ENCODE data around the gene HOXB3.

The HOXB3 gene

DNA sequence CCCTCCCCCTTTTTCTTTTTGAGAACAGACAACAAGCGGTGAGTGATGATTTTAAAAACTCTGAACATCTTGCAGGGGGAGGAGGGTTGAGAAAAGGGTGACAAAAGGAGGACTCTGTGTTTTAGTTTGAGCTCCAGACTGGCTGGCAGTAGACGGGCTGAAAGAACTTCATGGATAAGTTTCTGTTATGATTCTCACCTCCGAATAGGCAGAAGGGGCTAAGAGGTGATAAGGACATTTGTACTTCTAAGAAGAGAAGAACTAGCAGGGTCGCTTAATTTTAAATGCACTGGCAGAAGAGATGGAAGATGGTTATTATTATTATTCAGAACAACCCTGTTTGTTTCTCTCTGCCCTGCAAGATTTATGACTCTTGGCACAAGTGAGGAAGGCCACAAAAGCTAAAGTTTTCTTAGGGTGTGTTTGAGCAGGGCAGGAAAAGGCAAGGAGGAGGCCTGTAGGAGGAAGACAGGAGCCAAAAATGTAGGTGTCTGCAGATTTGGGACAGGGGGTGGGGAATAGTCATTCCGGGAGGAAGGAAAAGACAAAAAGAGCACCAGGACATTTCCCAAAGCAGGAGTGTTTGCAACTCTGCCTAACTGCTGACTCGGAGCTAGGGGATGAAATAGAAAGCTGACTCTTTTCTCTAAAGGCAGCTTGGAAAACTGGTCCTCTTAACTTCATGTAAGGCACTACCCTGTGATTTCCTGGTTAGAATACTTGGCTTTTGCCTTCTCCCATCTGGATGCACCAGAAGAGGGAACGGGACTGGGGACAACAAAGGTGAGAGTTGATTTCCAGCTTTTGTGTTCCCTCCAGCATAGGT lies 33.3 kb downstream of the HOXB3 start (continued):
- TF ChIP-seq ZBTB17 (tag by site-specific recombination; IDR thresholded peaks at IDR 0.05) (peak; percentile 41), ZNF239 (tag by site-specific recombination; IDR thresholded peaks at IDR 0.05) (no peak), ZBTB20 (tag by site-specific recombination; IDR thresholded peaks at IDR 0.05) (peak; percentile 83), ZNF792 (tag by site-specific recombination; IDR thresholded peaks at IDR 0.05) (no peak), ZNF366 (tag by site-specific recombination; conservative IDR thresholded peaks at IDR 0.05) (peak; percentile 57; the same call in 1 of the 2 replicates), ZNF76 (tag by site-specific recombination; IDR thresholded peaks at IDR 0.05; ENCODE audit: borderline replicate concordance, low read depth) (no peak)
- TF ChIP-seq, protein P1, sequence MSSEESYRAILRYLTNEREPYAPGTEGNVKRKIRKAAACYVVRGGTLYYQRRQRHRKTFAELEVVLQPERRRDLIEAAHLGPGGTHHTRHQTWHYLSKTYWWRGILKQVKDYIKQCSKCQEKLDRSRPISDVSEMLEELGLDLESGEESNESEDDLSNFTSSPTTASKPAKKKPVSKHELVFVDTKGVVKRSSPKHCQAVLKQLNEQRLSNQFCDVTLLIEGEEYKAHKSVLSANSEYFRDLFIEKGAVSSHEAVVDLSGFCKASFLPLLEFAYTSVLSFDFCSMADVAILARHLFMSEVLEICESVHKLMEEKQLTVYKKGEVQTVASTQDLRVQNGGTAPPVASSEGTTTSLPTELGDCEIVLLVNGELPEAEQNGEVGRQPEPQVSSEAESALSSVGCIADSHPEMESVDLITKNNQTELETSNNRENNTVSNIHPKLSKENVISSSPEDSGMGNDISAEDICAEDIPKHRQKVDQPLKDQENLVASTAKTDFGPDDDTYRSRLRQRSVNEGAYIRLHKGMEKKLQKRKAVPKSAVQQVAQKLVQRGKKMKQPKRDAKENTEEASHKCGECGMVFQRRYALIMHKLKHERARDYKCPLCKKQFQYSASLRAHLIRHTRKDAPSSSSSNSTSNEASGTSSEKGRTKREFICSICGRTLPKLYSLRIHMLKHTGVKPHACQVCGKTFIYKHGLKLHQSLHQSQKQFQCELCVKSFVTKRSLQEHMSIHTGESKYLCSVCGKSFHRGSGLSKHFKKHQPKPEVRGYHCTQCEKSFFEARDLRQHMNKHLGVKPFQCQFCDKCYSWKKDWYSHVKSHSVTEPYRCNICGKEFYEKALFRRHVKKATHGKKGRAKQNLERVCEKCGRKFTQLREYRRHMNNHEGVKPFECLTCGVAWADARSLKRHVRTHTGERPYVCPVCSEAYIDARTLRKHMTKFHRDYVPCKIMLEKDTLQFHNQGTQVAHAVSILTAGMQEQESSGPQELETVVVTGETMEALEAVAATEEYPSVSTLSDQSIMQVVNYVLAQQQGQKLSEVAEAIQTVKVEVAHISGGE (tag by site-specific recombination; conservative IDR thresholded peaks at IDR 0.05; ENCODE audit: low read depth) = 0 out of 2 replicates have a peak, but pooled peaks have one; percentile 25

DNA sequence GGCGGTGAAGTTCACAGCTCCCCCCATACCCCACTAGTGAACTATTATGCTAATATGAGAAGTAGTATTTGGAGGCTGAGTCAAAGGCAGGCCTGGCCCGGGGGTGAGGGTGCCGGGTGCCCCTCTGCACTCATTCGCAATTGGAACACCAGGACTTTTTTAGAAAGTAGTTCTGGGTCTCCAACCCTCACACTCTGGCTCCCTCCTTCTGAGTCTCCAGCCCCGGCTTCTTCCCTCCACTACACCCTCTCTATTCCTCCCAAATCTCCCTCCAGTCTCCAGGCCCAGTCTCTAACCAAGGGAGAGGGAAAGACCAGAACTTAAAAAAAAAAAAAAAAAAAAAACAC lies 33.8 kb downstream of the HOXB3 start:
- CTCF ChIA-PET = interaction anchor here (0.7 to 1.7 kb wide), 9 partner anchors 10 to 403 kb away, joined by 3 to 5 read pairs (median 4); no protein-coding TSS in a partner anchor
- no peak for TF ChIP-seq ZNF747 (tag by site-specific recombination; IDR thresholded peaks at IDR 0.05)
- no peak for TF ChIP-seq ZNF830 (tag by site-specific recombination; IDR thresholded peaks at IDR 0.05; ENCODE audit: low read depth)
- no peak for TF ChIP-seq ZNF324 (tag by site-specific recombination; IDR thresholded peaks at IDR 0.05)
- TF ChIP-seq, protein P2, sequence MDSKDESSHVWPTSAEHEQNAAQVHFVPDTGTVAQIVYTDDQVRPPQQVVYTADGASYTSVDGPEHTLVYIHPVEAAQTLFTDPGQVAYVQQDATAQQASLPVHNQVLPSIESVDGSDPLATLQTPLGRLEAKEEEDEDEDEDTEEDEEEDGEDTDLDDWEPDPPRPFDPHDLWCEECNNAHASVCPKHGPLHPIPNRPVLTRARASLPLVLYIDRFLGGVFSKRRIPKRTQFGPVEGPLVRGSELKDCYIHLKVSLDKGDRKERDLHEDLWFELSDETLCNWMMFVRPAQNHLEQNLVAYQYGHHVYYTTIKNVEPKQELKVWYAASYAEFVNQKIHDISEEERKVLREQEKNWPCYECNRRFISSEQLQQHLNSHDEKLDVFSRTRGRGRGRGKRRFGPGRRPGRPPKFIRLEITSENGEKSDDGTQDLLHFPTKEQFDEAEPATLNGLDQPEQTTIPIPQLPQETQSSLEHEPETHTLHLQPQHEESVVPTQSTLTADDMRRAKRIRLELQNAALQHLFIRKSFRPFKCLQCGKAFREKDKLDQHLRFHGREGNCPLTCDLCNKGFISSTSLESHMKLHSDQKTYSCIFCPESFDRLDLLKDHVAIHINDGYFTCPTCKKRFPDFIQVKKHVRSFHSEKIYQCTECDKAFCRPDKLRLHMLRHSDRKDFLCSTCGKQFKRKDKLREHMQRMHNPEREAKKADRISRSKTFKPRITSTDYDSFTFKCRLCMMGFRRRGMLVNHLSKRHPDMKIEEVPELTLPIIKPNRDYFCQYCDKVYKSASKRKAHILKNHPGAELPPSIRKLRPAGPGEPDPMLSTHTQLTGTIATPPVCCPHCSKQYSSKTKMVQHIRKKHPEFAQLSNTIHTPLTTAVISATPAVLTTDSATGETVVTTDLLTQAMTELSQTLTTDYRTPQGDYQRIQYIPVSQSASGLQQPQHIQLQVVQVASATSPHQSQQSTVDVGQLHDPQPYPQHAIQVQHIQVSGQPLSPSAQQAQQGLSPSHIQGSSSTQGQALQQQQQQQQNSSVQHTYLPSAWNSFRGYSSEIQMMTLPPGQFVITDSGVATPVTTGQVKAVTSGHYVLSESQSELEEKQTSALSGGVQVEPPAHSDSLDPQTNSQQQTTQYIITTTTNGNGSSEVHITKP (tag by site-specific recombination; IDR thresholded peaks at IDR 0.05) = peak; percentile 92
- H3K9me3 ChIP-seq (ENCODE audit: control insufficient read depth, insufficient read depth, low read depth, low read length) = no peaks in the 10 kb centered on the region
- peak overlapping the region; percentile 97 for H3K27ac ChIP-seq (ENCODE audit: extremely low read depth, low read depth, low read length)
- POLR2A ChIA-PET = interaction anchor here (0.7 to 3.0 kb wide), 13 partner anchors 9 to 306 kb away, joined by 3 to 26 read pairs (median 4); partner anchors contain the start of gene HOXB5
- peaks cover 11 to 52% of the 10 kb centered on the region in 2 experiments for H3K36me3 ChIP-seq (ENCODE audit: control insufficient read depth in 2 of 2, insufficient read depth in 1 of 2, low read length in 2 of 2)
- H3K4me3 ChIP-seq (ENCODE audit: low read depth, low read length) = peak overlapping the region; percentile 44
- H3K4me1 ChIP-seq (ENCODE audit: control insufficient read depth, insufficient read depth, low read length) = peaks cover 62% of the 10 kb centered on the region

DNA sequence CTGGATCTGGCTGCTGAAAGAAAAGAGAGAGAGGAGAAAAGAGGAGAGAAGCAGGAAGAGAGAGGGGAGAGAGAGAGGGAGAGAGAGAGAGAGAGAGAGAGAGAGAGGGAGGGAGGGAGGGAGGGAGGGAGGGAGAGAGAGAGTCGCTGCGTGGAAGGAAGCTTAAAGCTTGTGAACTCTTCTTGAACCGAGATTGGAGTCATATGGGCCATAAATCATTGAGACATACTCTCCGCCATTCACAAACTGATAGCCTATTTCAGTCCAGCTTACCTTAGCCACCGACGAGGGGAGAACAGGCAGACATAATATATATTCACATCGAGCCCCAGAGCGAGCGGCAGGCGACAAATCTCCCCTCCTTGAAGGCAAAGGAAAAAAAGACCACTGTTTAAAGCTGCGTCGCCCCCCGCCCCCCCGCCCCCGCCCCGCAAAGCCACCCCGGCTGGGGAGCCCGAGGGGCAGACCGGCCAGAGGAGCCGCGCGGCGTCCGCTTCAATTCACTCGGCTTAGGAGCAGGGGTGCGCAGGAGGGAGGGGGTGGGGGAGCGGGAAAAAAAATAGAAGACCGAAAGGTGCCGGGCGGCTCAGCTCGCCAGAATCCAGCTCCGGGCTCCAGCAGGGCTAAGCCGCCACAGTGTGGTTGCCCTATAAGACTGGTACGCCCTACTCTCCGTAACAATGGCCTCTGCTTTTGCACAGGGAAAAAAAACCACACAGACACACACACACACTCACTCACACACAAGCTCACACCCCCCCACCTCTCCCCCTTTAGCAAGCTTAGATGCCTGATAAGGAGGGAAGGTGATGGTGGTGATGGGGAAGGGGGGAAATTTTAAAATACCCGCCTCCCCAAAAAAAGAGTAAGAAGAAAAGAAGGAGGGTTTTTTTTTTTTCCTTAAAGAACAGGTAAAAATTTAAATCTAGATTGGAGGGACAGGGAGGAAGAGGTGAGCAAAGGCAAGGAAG lies 34.5 kb downstream of the HOXB3 start:
- ChIA-PET POLR2A (interaction anchor here (0.6 to 3.0 kb wide), 18 partner anchors 8 to 305 kb away, joined by 3 to 26 read pairs (median 4); partner anchors contain the start of gene HOXB5), CTCF (interaction anchor here (0.5 to 1.5 kb wide), 10 partner anchors 9 to 426 kb away, joined by 3 to 5 read pairs (median 4); partner anchors contain the start of gene HOXB5)
- H3K36me3 ChIP-seq (ENCODE audit: control insufficient read depth in 2 of 2, insufficient read depth in 1 of 2, low read length in 2 of 2) = peaks cover 10 to 52% of the 10 kb centered on the region in 2 experiments; a peak in 2 of 3 replicates
- no peaks in the 10 kb centered on the region for H3K9me3 ChIP-seq (ENCODE audit: control insufficient read depth, insufficient read depth, low read depth, low read length)
- H3K4me3 ChIP-seq (ENCODE audit: low read depth, low read length) = peak overlapping the region; percentile 44
- H3K27ac ChIP-seq (ENCODE audit: extremely low read depth, low read depth, low read length) = peak overlapping the region; percentile 97
- H3K4me1 ChIP-seq (ENCODE audit: control insufficient read depth, insufficient read depth, low read length) = peaks cover 58% of the 10 kb centered on the region
- no peak for TF ChIP-seq ZNF202 (tag by site-specific recombination; IDR thresholded peaks at IDR 0.05; ENCODE audit: borderline replicate concordance)
- peak; percentile 30 for TF ChIP-seq WT1 (tag by site-specific recombination; IDR thresholded peaks at IDR 0.05)
- peak; percentile 91 for TF ChIP-seq ZNF366 (tag by site-specific recombination; conservative IDR thresholded peaks at IDR 0.05)
- TF ChIP-seq ZSCAN4 (tag by site-specific recombination; IDR thresholded peaks at IDR 0.05) = peak; percentile 38; the same call in 1 of the 2 replicates
- TF ChIP-seq KLF7 (tag by site-specific recombination; IDR thresholded peaks at IDR 0.05; ENCODE audit: borderline replicate concordance) = no peak; the same call in 1 of the 2 replicates
- TF ChIP-seq ZNF19 (tag by site-specific recombination; IDR thresholded peaks at IDR 0.05; ENCODE audit: low read depth) = no peak
- TF ChIP-seq FEZF1 (tag by site-specific recombination; IDR thresholded peaks at IDR 0.05) = peak; percentile 90
- TF ChIP-seq, protein P3, sequence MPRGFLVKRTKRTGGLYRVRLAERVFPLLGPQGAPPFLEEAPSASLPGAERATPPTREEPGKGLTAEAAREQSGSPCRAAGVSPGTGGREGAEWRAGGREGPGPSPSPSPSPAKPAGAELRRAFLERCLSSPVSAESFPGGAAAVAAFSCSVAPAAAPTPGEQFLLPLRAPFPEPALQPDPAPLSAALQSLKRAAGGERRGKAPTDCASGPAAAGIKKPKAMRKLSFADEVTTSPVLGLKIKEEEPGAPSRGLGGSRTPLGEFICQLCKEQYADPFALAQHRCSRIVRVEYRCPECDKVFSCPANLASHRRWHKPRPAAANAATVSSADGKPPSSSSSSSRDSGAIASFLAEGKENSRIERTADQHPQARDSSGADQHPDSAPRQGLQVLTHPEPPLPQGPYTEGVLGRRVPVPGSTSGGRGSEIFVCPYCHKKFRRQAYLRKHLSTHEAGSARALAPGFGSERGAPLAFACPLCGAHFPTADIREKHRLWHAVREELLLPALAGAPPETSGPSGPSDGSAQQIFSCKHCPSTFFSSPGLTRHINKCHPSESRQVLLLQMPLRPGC (tag by site-specific recombination; IDR thresholded peaks at IDR 0.05) = peak; percentile 31; the same call in 1 of the 2 replicates
- TF ChIP-seq ZNF335 (tag by site-specific recombination; conservative IDR thresholded peaks at IDR 0.05) = peak; percentile 90

Measured in HEK293 (cell line).